HG03060 (cell line): ENCODE measurements around the gene LEMD2.
"Not testable (repeated sequence)": the region's sequence is repeated elsewhere in the genome, so short reads cannot be mapped to it uniquely, and the experiment has no call there.

Experiments used
- ATAC-seq: cut with Tn5 transposase; IDR thresholded peaks from one replicate; pipeline ENCODE4 v1.9.1; 2021; ENCODE audit warnings: low read depth, moderate number of reproducible peaks; ENCODE audit not compliant: unreplicated experiment

The LEMD2 gene

GRCh38 chr6:33788694-33789549 lies at the start of gene LEMD2:
Gene LEMD2, minus strand, starts transcription at chr6:33789130. Its CDS starts 14 bp downstream, at chr6:33789116.
- ATAC-seq = peak; percentile 76

- ATAC-seq = no peak
Observed at GRCh38 chr6:33837971-33838665, 49.2 kb upstream of the LEMD2 start.

- no peak for ATAC-seq
Observed at GRCh38 chr6:33836806-33837469, 48.0 kb upstream of the LEMD2 start.

- ATAC-seq = no peak
Observed at GRCh38 chr6:33834401-33835392, 45.8 kb upstream of the LEMD2 start.

- ATAC-seq = no peak
Observed at GRCh38 chr6:33833599-33833998, 44.7 kb upstream of the LEMD2 start.

GRCh38 chr6:33832831-33833230 lies 43.9 kb upstream of the LEMD2 start:
- ATAC-seq = not testable (repeated sequence)

- not testable (repeated sequence) for ATAC-seq
Observed at GRCh38 chr6:33831725-33832124, 42.8 kb upstream of the LEMD2 start.

GRCh38 chr6:33830635-33831240 lies 41.8 kb upstream of the LEMD2 start:
- ATAC-seq = no peak

GRCh38 chr6:33828764-33829731 lies 40.1 kb upstream of the LEMD2 start:
- no peak for ATAC-seq

- ATAC-seq = no peak
Observed at GRCh38 chr6:33828452-33828763, 39.5 kb upstream of the LEMD2 start.

GRCh38 chr6:33827546-33828451 lies 38.9 kb upstream of the LEMD2 start:
- no peak for ATAC-seq

- no peak for ATAC-seq
Observed at GRCh38 chr6:33826537-33826936, 37.6 kb upstream of the LEMD2 start.

- no peak for ATAC-seq
Observed at GRCh38 chr6:33824461-33825154, 35.7 kb upstream of the LEMD2 start.

GRCh38 chr6:33823806-33824205 lies 34.9 kb upstream of the LEMD2 start:
- ATAC-seq = no peak

GRCh38 chr6:33822575-33823395 lies 33.9 kb upstream of the LEMD2 start:
- no peak for ATAC-seq

GRCh38 chr6:33820784-33821520 lies 32.0 kb upstream of the LEMD2 start:
- ATAC-seq = no peak
